GM12878 (cell line): ENCODE data around the gene PIEZO2. TPM values are rescaled to one million over a fixed set of nuclear protein-coding genes. Genes with fewer than 3 reads are reported as not detected.

Experiments
- ATAC-seq: fragments of 200-7000 bp; cut with Tn5 transposase; 3 replicates; pipeline ENCODE4 v1.9.1; 2020; ENCODE audit warnings: mild to moderate bottlenecking, moderate library complexity
- BruUV-seq: library from RNA; stranded (reverse); fragments of 400-500 nt; replicated peaks from 2 replicates; lab custom pipeline; 2021; lab: Mats Ljungman, UMichigan
- CTCF ChIA-PET: fragments of 300-600 bp; sonication (Branson Sonifier 250); formaldehyde crosslinking; extraction: SDS; loops from one replicate; lab custom pipeline; 2021; ENCODE audit warnings: inconsistent platforms; lab: Yijun Ruan, JAX
- POLR2A ChIA-PET: fragments of 350-600 bp; formaldehyde crosslinking; extraction: SDS; loops from one replicate; lab custom pipeline; 2021; ENCODE audit warnings: inconsistent platforms; lab: Charles Lee
- RAD21 ChIA-PET: fragments of 300-600 bp; sonication (Branson Sonifier 250); formaldehyde crosslinking; loops from one replicate; lab custom pipeline; 2023; ENCODE audit warnings: antibody characterized with exemption; ENCODE audit not compliant: unreplicated experiment; lab: Charles Lee
- SMC1A ChIA-PET: fragments of 300-600 bp; sonication (Branson Sonifier 250); formaldehyde crosslinking; loops from one replicate; lab custom pipeline; 2023; ENCODE audit not compliant: unreplicated experiment, uncharacterized antibody; lab: Charles Lee
- DNase-seq: peaks from one replicate; pipeline ENCODE4 v3.0.0-alpha.2; 2011; ENCODE audit warnings: low read depth, low spot score
- FAIRE-seq: peaks from 3 replicates; lab custom pipeline; 2011; peaks lifted over from hg19 to GRCh38; lab: Jason Lieb, UNC
- H2AFZ ChIP-seq: 2 replicates; pipeline ENCODE4 v1.6.0; 2011; ENCODE audit warnings: low read depth, low read length, control low read depth; ENCODE audit not compliant: control insufficient read depth
- H3K27ac ChIP-seq: 2 replicates; pipeline ENCODE4 v1.5.1; 2011; ENCODE audit warnings: control low read depth; ENCODE audit not compliant: control insufficient read depth, insufficient read depth
- H3K27me3 ChIP-seq, 2 experiments: replicated peaks in 1 of 2; 2 replicates each; pipeline versions ENCODE4 v1.6.0 to v1.6.1; 2011; ENCODE audit warnings: low read length in 1 of 2; ENCODE audit not compliant: control insufficient read depth in 2 of 2, insufficient read depth in 2 of 2
- H3K36me3 ChIP-seq, 2 experiments: 2 replicates each; pipeline ENCODE4 v1.5.1; 2011; ENCODE audit warnings: low read length in 1 of 2; ENCODE audit not compliant: control insufficient read depth in 2 of 2, insufficient read depth in 2 of 2
- H3K4me1 ChIP-seq: 2 replicates; pipeline ENCODE4 v1.6.1; 2011; ENCODE audit warnings: mild to moderate bottlenecking, low read length, moderate library complexity, mixed read lengths; ENCODE audit not compliant: control insufficient read depth, insufficient read depth
- H3K4me2 ChIP-seq: 2 replicates; pipeline ENCODE4 v1.6.0; 2011; ENCODE audit warnings: control low read depth; ENCODE audit not compliant: control insufficient read depth, insufficient read depth
- H3K4me3 ChIP-seq: fragments of 200-600 bp; sonication (generic); 2 replicates; pipeline ENCODE4 v1.5.1; 2016
- H3K79me2 ChIP-seq: 2 replicates; pipeline ENCODE4 v1.6.0; 2011; ENCODE audit warnings: low read length; ENCODE audit not compliant: control insufficient read depth, insufficient read depth
- H3K9ac ChIP-seq: 2 replicates; pipeline ENCODE4 v1.8.0; 2011; ENCODE audit warnings: low read length, control low read depth, mixed read lengths; ENCODE audit not compliant: control insufficient read depth, insufficient read depth
- H3K9me3 ChIP-seq: replicated peaks from 3 replicates; pipeline ENCODE4 v1.5.1; 2011; ENCODE audit warnings: mild to moderate bottlenecking, low read length; ENCODE audit not compliant: control insufficient read depth, insufficient read depth
- H4K20me1 ChIP-seq: 2 replicates; pipeline ENCODE4 v1.6.0; 2011; ENCODE audit not compliant: control insufficient read depth, insufficient read depth
- BMI1 ChIP-seq: fragments of 450-650 bp; IDR thresholded peaks from 2 replicates; pipeline ENCODE4 v1.6.1; 2016; ENCODE audit warnings: mild to moderate bottlenecking, moderate library complexity, borderline replicate concordance
- NR2C2 ChIP-seq: IDR thresholded peaks from 2 replicates; pipeline ENCODE4 v1.6.1; 2011; ENCODE audit warnings: borderline replicate concordance, low read depth; ENCODE audit not compliant: control insufficient read depth, insufficient read length
- RB1 ChIP-seq: fragments of 450-650 bp; formaldehyde crosslinking; IDR thresholded peaks from 2 replicates; pipeline ENCODE4 v1.6.1; 2017; ENCODE audit warnings: mild to moderate bottlenecking, borderline replicate concordance
- TBL1XR1 ChIP-seq: IDR thresholded peaks from 2 replicates; pipeline ENCODE4 v1.6.1; 2012; ENCODE audit warnings: low read depth, low read length, improper control_type of control experiment
- TCF7 ChIP-seq: IDR thresholded peaks from 2 replicates; pipeline ENCODE4 v1.6.1; 2014; ENCODE audit warnings: antibody characterized with exemption, borderline replicate concordance
- WGBS: methylation state at CpG from one replicate; pipeline ENCODE4 v1.1.6; 2016; ENCODE audit warnings: low lambda C conversion rate; ENCODE audit not compliant: insufficient replicate concordance, insufficient coverage; ENCODE audit errors: missing lambda C conversion rate; 5-methylcytosine and 5-hydroxymethylcytosine counted together
- in situ Hi-C: fragments of 300-500 bp; cut with MboI; formaldehyde crosslinking; loops from 9 replicates; pipeline ENCODE4 v1.14.3; 2018; ENCODE audit warnings: mixed read lengths
- intact Hi-C: fragments of 100-400 bp; cut with micrococcal nuclease; formaldehyde crosslinking; loops from one replicate; pipeline ENCODE4 v1.14.2; 2022; ENCODE audit not compliant: unreplicated experiment
- polyA plus RNA-seq, 11 experiments: library from polyadenylated mRNA; depleted of rRNA in 4 of 11; unstranded in 6 of 11; stranded (reverse) in 5 of 11; fragments of >200 nt; fragmentation: Nextera tagmentation in 4 of 11; fragmentation: Illumina TruSeq in 1 of 11; extraction: Ambion mirVana in 4 of 11; extraction: Trizol in 1 of 11; gene quantifications; 1 replicate in 1 of 11; 2 replicates in 10 of 11; pipeline versions ENCODE4 v1.2.1 to v1.2.3, GENCODE V29; 2011 to 2016; ENCODE audit warnings: inconsistent platforms in 2 of 11, missing spikeins in 2 of 11, low read depth in 1 of 11
- total RNA-seq, 4 experiments: library from RNA; depleted of rRNA in 3 of 4; stranded (reverse); fragments of >200 nt in 3 of 4; fragmentation: Illumina TruSeq in 1 of 4; extraction: Trizol in 1 of 4; gene quantifications; 2 replicates each; pipeline versions ENCODE4 v1.2.1 to v1.2.3, GENCODE V29; 2013 to 2021
- TF ChIP-seq, protein P1 (sequence below): fragments of 450-650 bp; IDR thresholded peaks from 2 replicates; pipeline ENCODE4 v1.6.1; 2018; ENCODE audit warnings: borderline replicate concordance, mild to moderate bottlenecking; ENCODE audit not compliant: partially characterized antibody
- TF ChIP-seq, protein P2 (sequence below): fragments of 450-650 bp; IDR thresholded peaks from 2 replicates; pipeline ENCODE4 v1.6.1; 2017; ENCODE audit warnings: mild to moderate bottlenecking

PIEZO2 gene
- total and polyA plus RNA-seq, 10 of the 15 experiments (the other 5 are each of a cell fraction or from before 2014, with no cell fraction given): 6.7 to 42.3 (median 27.4) TPM

GRCh38 chr18:11009147-11009546 is 140.2 kb downstream of the PIEZO2 start (continued):
- TF ChIP-seq, protein P1, sequence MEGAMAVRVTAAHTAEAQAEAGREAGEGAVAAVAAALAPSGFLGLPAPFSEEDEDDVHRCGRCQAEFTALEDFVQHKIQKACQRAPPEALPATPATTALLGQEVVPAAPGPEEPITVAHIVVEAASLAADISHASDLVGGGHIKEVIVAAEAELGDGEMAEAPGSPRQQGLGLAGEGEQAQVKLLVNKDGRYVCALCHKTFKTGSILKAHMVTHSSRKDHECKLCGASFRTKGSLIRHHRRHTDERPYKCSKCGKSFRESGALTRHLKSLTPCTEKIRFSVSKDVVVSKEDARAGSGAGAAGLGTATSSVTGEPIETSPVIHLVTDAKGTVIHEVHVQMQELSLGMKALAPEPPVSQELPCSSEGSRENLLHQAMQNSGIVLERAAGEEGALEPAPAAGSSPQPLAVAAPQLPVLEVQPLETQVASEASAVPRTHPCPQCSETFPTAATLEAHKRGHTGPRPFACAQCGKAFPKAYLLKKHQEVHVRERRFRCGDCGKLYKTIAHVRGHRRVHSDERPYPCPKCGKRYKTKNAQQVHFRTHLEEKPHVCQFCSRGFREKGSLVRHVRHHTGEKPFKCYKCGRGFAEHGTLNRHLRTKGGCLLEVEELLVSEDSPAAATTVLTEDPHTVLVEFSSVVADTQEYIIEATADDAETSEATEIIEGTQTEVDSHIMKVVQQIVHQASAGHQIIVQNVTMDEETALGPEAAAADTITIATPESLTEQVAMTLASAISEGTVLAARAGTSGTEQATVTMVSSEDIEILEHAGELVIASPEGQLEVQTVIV: no peak
- TF ChIP-seq, all 136 proteins: peak for 0

- 64% methylated on average over 3 of the region's 3 CpGs for WGBS
- Histone ChIP-seq H3K79me2 (peaks cover 38% of the 10 kb centered on the region), H3K4me2 (no peak overlapping the region), H3K4me1 (peaks cover 25% of the 10 kb centered on the region), H3K9ac (no peak overlapping the region), H3K9me3 (peaks cover 6% of the 10 kb centered on the region; the same call in 2 of the 3 replicates), H4K20me1 (no peaks in the 10 kb centered on the region), H3K27ac (no peak overlapping the region), H3K36me3 (no peaks in the 10 kb centered on the region), H2AFZ (no peak overlapping the region), H3K4me3 (no peak overlapping the region), H3K27me3 (no peaks in the 10 kb centered on the region)
- ATAC-seq: no peak
- BruUV-seq: no TSS peak
- intact Hi-C loops: loop anchor here (5.0 kb wide), 1 partner anchor 34 kb away; no protein-coding TSS in a partner anchor
- in situ Hi-C loops: no loop called here
- no peak for FAIRE-seq
- ChIA-PET RAD21 (interaction anchor here (0.6 to 1.6 kb wide), 2 partner anchors 20 to 32 kb away, joined by 3 to 4 read pairs; no protein-coding TSS in a partner anchor), SMC1A (interaction anchor here (0.5 to 5.6 kb wide), 5 partner anchors 10 to 1856 kb away, joined by 3 to 42 read pairs (median 3); no protein-coding TSS in a partner anchor), POLR2A (interaction anchor here (1.0 kb wide), 1 partner anchor 9 kb away, joined by 3 read pairs; no protein-coding TSS in a partner anchor), CTCF (interaction anchor here (1.0 kb wide), 1 partner anchor 11 kb away, joined by 3 read pairs; no protein-coding TSS in a partner anchor)
- TF ChIP-seq RB1 (no peak), TCF7 (no peak), BMI1 (no peak), TBL1XR1 (no peak), NR2C2 (no peak)
- TF ChIP-seq, protein P2, sequence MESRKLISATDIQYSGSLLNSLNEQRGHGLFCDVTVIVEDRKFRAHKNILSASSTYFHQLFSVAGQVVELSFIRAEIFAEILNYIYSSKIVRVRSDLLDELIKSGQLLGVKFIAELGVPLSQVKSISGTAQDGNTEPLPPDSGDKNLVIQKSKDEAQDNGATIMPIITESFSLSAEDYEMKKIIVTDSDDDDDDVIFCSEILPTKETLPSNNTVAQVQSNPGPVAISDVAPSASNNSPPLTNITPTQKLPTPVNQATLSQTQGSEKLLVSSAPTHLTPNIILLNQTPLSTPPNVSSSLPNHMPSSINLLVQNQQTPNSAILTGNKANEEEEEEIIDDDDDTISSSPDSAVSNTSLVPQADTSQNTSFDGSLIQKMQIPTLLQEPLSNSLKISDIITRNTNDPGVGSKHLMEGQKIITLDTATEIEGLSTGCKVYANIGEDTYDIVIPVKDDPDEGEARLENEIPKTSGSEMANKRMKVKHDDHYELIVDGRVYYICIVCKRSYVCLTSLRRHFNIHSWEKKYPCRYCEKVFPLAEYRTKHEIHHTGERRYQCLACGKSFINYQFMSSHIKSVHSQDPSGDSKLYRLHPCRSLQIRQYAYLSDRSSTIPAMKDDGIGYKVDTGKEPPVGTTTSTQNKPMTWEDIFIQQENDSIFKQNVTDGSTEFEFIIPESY: no peak
- DNase-seq: no peak
Observed at GRCh38 chr18:11008505-11008904, 140.9 kb downstream of the PIEZO2 start.
